ENCODE data around the gene GNAO1.

GNAO1 gene

DNA sequence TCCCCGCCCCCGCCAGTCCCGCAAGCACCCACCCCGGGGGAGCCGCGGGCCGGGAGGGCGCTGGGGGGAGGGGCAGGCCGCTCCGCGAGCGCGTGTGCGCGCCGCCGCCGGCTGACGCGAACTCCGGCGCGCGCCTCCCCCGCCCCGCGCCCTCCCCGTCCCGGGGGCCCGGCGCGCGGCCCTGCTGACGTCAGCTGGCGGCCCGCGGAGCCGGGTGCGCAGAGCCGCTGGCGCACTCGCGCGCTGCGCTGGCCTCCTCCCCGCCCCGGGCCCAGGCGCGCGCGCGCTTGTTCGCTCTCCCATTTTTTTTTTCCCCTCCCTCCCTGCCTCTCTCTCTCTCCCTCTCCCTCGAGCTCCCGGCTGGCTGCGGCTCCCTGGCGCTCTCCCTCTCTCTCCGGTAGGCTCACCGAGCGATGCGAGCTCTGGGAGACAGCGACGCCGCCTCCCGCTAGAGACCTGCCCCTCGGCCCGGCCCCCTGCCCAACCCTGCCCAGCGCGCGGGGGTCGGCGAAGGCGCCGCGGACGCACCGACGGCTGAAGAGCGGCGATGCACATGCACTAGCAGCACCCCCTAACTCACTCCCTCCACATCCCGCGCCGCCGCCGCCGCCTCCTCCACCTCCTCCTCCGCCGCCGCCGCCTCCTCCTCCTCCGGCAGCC, at the start of gene GNAO1:
GNAO1 (plus strand) TSS at position 334 of the 660 bp plus-strand sequence. CDS start 747 bp downstream, outside the sequence.
- DNase-seq = peak; percentile 69

DNA sequence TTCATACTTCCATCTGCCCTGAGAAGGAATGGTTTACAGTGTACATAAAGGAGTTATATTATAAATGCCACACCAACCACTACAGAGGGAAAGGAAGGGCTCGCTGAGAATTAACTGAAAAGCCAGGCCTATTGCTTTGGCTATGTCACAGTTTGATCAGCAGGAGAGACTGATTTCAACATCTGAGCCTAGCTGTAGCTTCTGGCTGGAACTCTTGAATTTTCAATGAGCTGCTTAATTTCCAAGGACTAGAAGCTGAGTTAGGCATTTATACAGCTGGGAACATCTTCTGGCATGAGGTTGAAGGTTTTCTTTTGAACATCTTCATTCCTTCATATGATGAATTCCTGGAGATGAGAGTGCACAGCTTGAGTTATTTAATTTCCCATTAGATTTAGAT, 47.6 kb upstream of the GNAO1 start:
- DNase-seq = no peak

DNA sequence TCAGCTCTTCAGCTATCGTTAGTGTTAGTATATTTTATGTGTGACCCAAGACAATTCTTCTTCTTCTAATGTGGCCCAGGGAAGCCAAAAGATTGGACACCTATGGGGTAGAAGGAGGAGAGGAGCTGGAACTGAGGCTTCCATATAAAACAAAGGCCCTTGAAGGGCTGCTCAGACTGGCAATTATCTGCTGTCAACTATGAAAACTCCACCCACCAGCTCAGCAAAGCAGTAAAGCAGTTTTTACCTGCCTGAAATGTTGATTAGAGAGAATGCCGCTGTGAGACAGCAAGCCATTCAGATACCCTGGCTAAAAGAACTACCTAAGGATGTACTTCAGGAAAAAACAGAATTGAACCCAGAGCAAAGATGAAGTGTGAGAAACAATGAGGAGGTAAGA, 45.9 kb upstream of the GNAO1 start:
- no peak for DNase-seq

DNA sequence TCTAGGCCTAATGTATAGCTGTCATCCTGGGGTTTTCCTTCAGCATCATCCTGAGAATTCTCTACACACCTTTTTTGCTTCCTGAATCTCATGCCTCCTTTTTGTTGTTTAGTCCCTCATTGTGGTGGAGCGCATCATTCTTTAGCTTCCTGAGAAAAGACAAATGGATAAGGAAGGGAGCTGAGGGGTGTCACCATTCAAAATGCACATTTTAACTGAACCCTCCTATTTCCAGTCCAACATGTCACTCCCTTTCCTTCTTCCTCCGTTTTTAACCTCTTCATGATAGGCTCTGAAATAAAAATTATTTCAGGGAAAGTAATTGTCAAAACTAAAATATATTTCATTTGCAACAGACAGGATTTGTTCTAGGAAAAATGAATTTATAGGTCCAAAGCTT, 39.7 kb upstream of the GNAO1 start:
- no peak for DNase-seq

DNA sequence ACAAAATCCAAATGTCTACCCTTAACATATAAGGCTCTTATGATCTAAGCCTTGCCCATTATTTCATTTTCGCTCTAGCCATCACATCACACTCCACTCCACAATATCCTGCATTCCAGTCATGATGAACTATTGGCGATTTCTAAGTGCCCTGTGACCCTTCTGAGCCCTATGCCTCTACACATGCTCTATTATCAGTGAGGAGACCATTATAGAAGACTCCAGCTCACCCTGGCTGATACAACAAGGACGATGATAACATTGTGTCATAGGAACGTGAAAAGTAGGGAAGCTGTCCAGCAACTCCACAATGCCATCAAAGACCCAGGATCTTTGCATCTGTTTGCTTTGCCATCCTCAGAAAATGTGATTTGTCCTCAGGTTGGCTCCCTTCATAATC, 29.6 kb upstream of the GNAO1 start:
- DNase-seq = no peak

DNA sequence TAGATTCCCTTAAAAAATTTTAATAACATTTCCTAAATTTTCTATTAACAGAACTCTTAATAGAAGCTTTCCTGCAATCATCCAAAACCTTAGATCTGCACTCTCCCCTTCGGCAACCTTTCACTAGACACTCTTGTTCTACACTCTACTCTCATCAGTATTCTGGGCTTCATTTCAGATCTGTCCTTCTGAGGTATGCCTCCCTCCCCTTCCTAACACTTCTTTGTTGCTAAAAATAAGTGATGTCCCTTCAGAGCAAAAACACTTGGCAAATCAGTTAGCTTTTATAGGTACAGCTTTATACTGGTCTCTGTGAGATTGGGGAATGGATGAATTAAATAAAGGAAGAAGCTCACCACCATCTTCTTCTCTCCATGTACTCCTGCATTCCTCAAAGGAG, 28.2 kb upstream of the GNAO1 start:
- no peak for DNase-seq

DNA sequence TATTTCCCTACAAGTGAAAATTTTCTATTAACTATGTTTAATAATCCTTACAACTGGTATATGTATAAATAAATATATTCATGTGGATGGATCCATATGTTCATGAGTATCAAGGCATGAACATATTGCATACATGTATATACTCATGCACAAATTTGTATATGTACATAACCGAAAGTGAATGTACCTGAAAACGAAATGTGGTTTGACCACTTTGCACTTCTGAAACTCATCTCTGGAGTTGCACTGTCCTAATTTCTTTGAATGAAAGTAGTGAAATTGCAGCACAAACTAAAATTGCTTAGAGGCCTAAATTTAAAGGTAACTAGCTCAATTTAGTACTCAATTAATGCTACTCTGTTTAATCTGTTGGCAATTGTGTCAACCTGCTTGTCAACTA, 27.4 kb upstream of the GNAO1 start:
- no peak for DNase-seq

DNA sequence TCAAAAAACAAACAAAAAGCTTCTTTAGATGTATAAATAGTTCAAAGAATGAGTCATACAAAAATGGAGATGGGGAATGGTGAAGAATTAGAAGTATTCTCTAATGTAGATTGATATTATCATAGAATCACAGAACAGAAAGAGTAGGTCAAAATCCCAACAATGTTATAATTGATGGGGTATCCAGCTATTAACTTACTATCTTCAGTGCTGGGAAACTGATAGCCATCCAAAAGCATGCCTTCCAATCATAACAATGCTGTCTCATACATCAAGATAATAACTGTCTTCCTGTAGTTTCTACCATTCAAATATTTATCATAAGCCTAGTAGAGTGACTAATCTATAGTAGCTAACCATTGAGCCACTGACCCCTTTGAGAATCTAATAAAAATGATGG, 26.7 kb upstream of the GNAO1 start:
- no peak for DNase-seq

DNA sequence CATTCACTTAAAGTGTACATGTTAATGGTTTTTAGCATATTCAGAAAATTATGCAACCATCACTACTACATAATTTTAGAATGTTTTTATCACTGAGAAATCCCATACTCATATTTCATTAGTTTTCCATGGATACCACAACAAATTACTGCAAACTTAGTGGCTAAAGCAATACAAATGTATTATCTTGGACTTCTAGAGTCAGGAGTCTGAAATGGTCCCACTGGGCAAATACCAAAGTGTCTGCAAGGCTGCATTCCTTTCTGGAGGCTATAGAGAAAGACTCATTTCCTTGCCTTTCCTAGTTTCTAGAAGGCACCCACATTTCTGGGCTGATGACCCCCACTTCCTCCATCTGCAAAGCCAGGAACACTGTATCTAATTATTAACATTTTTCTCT, 16.9 kb upstream of the GNAO1 start:
- DNase-seq = no peak

DNA sequence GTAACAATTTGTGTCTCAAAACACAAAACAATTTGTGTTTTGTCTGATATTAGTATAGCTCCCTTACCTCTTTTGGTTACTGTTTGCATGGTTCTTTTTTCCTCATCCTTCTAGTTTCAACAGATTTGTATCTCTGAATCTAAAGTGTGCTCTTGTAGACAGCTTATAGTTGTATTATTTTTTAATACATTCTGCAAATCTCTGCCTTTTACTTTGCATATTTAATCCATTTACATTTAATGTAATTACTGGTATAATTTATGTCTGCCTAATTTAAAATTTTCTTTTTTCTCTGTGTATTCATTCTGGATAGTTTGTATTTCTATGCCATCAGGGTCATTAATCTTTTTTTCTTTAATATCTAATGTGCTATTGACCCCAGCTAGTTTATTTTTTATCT, 9.9 kb upstream of the GNAO1 start:
- DNase-seq = no peak

DNA sequence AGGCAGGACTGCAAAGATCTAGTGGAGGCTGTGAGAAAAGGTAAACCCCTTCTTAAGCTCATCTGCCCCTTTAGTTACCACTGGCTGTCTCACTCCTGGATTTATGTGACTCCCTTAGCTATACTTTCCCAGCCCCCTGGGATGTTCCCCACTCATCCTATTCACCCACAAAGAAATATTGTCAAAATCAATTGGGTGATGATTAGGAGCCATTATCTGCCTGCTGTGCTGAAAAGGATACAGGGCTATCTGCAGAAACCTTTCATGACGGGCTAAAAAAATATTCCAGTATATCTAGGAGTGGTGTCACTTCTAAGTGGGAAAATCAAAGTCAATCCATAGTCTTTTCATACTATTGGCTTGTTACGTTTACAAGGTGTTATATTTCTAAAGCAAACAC, 8.0 kb upstream of the GNAO1 start:
- no peak for DNase-seq

DNA sequence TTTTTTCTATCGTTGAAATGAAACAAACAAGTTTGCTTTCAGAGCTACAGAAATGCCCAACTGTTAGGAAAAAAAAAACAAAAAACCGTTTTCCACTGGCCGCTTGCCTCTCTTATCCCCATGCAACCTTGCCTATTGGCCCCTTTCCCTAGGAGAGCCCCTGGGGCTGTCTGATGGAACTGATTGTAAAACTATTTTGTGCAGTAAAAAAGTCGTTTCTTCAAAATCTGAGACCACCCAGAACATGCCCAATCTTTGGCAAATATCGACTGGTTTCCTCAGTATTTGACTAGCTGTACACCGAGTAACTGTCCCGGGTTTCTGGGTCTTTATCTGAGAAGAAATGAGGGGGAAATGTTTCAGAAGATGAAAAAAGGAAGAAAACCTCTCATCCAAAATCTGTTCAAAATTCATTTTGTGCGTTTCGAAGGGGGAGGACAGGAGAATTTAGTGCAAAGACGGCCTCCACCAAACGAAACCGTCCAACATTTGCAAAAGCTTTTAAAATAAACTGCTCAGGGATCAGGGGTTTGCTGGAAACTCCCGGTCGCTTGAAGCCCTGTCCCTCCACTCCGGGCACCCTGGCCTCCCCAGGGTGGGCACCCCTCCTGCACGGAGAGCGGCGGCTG, 1.1 kb upstream of the GNAO1 start:
- DNase-seq = no peak

DNA sequence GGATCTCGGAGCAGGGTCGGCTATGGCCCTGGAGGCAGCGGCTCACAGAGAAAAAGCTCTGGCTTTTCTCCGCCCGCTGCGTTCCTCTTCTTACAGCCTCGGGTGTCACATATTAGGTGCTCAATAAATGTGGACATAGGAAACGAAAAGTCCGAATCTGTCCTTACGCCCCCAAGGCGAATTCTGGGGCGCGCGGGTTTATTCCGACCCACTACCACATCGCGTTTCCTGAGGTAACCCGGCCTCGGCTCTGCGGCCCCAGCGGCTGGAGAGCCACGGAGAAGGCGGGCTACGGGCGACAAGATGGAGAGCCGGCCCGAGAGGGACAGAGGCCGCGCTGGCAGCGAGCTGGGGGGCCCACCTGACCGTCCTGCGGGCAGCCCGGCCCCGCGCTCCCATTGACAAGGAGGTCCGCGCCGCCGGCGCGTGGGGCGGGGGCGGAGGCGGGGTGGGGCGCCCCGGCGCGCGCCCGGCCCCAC, 573 bp upstream of the GNAO1 start:
- no peak for DNase-seq

DNA sequence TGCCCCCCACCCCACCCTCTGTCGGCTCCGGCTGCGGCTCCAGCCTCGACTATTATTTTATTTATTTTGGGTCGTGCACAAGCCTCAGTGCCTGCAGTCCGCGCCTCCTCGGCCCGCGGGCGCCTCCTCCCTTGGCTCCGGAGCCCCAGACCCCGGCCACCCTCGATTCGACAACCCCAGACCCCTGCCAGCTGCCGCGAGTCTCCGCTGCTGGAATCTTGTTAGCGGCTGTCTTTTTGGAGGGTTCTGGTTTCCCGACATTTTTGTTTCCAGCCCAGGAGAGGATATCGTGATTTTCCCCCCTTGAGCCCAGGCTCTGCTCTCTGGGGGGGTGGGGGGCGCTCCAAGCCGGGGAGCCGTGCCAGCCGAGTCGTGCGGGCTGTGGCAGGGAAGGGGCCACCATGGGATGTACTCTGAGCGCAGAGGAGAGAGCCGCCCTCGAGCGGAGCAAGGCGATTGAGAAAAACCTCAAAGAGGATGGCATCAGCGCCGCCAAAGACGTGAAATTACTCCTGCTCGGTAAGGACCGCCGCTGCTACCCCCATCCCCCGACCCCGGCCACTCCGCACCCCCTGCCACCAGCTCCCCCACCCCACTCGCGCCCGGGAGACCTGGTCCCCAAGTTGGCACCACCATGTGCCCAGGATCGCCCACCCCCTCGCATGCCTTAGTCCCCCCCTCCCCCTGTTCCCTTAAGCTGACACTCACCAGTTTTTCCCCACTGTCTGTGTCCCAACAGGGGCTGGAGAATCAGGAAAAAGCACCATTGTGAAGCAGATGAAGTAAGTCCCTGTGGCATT, 746 bp downstream of the GNAO1 start:
- DNase-seq = no peak

DNA sequence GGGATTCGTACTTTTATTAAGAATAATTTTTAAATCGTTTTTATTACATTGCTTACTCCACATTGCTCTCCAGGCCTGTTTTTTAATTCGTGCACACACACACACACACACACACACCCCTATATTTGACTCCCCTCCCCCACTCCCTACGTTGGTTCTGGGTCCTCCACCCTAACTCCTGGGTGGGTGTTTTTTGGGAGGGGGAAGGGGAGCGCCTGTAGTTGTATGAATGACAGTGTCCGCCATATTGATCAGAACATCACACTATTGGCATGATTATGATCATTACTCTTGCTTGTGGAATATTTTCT, 1.3 kb downstream of the GNAO1 start:
- DNase-seq = no peak

DNA sequence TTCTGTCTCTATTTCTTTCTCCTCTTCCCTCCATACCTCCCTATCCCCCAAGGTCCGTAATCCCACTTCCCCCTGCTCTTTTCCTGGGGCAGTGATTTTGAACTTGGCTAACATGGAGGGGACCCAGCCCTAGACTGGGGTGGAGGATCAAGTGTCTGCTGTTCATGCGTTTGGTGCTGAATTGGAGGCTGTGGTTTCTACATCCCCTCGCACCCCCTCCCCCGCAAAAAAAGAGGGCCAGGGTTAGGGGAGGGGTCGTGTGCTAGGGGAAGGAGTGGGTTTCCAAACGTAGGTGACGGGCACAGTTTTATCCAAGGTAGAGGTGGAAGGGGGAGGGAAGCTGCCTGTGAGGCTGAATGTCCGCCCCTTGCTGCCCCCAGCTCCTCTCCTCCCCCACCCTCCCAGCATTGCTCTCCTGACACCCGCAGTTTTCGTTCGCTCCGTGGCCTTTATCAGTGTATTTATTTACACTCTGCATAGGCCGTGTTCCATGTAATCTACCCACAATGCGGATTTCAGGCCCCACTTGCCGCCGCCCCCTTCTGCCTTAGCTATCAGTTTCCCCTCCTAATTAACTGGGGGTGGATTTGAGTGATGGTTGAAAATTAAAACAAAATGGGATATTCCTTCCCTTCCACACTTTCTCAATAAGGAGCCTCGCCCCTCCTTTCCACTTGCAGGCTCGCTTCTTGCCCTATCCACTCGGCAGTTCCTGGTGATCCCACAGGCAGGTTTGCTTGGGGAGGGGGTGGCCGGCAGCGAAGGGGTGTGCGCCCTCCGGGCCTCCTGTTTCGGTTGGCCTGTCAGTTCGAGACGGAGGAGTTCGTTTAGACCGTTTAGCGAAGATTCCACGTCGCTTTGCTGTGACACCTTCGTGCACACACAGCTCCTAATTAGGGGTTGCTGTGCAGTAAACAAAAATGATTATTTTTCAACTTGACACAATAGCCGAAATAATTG, 2.0 kb downstream of the GNAO1 start:
- no peak for DNase-seq

DNA sequence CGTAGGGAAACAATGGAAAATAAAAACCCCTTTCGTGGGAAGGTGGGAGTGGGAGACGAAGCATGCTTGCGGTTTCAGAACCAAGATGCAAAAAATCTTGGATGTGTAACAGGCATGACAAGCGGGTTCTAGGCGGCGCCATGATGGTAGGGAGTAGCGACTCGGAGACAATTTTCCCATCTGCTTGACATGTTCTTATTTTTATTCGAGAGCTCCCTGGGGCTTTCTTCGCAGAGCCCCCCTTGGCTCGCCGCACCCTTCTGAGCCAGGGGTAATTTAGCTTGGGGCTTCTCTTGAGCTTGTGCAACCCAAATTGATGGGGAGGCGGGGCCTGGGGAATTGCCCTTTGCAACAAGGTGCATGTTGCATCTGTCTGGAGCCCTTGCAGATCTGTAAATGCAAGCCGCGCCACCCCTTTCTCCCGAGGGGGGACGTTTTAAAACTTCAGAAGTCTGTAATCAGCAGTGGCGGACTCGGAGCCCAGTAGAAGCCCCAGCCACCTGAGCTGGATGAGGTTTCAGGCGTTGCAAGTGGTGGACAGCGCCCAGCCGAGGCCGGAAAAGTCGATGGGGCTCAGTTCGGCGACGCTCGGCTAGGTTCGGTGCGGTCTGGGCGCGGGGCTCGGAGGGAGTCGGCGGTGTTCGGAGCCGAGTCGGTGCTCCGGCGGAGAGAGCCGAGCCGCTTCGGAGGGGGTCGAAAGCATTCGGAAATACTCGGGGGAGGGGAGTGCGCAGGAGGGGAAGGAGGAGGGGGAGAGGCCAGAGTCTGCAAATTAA, 2.9 kb downstream of the GNAO1 start:
- peak; percentile 63 for DNase-seq

DNA sequence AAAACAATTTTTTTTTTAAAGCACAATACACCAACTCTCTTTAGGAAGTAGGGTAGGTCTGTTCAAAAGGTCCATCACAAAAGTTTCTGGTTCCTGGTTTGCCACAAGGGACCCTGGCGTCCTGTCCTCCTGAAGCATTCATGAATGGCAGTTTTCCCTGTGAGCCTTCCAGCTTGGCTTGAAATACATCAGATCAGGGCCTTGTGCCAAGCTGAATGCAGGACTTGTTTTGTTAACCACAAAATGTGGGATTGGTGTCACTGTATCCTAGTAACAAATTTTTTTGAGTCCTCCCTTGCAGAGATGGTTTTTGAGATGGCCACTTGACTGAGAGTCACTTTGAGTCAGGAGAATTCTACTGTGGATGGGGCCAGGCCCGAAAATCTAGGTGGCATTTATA, 3.9 kb downstream of the GNAO1 start:
- DNase-seq = peak; percentile 76

DNA sequence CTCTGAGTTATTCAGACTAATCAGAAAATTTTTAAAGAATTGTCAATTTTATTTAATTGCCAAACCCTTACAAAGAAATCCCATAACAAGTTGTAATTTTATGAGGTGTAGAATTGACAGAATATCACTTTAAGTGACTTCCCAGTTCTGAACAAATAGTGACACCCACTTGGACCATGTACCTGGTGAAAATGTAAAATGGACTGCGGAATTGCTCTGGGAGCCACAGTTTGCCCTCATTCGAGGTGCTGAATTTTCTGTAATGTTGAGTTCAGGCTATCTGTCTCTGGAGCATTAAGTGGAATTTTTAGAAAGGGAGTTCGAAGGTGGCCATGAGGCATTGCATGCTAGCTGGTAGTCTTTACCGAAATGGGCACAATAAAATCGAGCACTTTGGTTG, 5.1 kb downstream of the GNAO1 start:
- no peak for DNase-seq

DNA sequence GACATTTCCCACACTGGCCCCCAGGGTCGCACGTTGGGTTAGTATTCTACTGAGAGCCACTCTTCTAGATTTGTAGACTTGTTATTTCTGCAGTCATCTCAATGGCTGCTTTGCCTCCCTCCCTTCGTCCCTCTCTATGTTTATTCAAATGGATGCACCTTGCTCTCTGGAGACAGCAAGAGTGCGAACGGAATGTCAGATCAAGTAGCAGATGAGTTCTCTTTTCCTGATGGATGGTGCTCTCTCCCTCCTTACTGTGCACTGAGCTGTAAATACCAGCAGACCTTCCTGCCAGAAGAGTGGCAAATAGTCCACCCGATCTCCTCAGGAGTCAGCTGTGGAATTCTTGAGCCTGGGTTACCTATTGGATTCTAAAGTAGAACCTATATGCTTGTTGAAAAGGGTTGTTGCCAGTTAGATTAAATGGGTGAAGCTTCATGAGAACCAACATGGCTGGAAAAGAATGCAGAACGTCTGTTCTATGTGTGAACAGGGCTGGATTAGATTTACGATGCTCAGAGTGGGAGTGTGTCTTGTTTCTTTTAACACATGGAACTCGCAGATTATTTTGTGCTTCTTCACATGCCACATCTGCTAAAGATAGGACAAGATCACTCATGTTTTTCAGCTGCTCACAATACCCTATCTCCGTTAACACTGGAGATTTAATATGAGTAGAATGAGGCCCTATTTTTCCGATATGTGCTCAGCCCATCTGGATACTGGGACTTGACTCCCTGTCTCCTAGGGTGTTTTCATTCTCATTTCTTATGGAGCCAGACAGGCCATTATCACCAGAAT, 6.1 kb downstream of the GNAO1 start:
- DNase-seq = no peak

DNA sequence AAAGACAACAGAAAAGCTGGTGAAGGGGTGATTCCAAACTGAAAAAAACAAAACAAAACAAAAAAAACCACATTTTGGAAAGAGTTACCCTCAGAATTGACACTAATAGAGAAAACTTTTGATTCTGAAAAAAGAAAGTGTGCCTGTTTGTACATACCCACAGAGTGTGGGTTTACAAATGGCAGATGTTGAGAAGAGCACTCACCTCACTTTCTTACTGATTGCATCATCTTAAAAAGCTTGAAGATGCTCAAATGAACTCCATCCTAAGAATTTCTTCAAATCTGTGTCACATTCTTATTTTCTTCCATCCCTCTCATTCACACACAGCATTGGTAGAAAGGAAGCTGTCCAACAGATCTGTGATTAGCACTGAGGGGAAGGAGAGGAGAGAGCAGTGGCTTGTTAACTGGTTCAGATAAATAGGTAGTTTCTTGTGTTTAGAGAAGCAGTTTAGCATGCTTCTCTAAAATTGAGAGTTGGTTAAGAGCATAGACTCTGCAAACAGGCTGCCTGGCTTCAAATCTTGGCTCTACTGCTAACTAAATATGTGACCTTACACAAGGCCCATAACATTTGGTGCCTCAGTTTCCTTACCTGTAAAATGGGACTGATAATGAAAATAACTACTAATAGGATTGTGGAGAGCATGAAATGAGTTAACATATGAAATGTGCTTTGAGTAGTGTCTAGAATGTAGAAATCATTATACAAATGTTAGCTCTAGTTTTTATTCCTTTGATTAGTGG, 6.9 kb downstream of the GNAO1 start:
- DNase-seq = no peak
